DOHH2 (cell line): ENCODE measurements around the gene IAPP.

Experiments used
- H3F3A ChIP-seq: fragments of 200-600 bp; sonication (generic), shearing (Covaris generic); 2 replicates; pipeline ENCODE4 v1.6.0; 2016; ENCODE audit warnings: antibody characterized with exemption, mild to moderate bottlenecking; ENCODE audit not compliant: control insufficient read depth, insufficient read depth
- H3K27ac ChIP-seq: fragments of 200-600 bp; sonication (generic); 2 replicates; pipeline ENCODE4 v1.5.1; 2014; ENCODE audit warnings: low read depth, mild to moderate bottlenecking, low read length, moderate library complexity
- H3K27me3 ChIP-seq: fragments of 200-600 bp; sonication (generic); 2 replicates; pipeline ENCODE4 v1.6.1; 2014; ENCODE audit warnings: mild to moderate bottlenecking, low read length, mixed read lengths; ENCODE audit not compliant: control insufficient read depth
- H3K36me3 ChIP-seq: fragments of 200-600 bp; sonication (generic); 2 replicates; pipeline ENCODE4 v1.6.1; 2014; ENCODE audit warnings: mild to moderate bottlenecking, low read length, moderate library complexity, mixed read lengths; ENCODE audit not compliant: control insufficient read depth
- H3K4me1 ChIP-seq: fragments of 200-600 bp; sonication (generic); 2 replicates; pipeline ENCODE4 v1.6.1; 2014; ENCODE audit warnings: mild to moderate bottlenecking, low read length, mixed read lengths; ENCODE audit not compliant: control insufficient read depth
- H3K4me2 ChIP-seq: fragments of 200-600 bp; sonication (generic); 2 replicates; pipeline ENCODE4 v1.6.0; 2014; ENCODE audit warnings: mild to moderate bottlenecking, low read length, moderate library complexity
- H3K4me3 ChIP-seq: fragments of 200-600 bp; sonication (generic); 2 replicates; pipeline ENCODE4 v1.5.1; 2014; ENCODE audit warnings: mild to moderate bottlenecking, low read length, mixed read lengths
- H3K79me2 ChIP-seq: fragments of 200-600 bp; sonication (generic); 2 replicates; pipeline ENCODE4 v1.6.1; 2014; ENCODE audit warnings: mild to moderate bottlenecking, low read length, mixed read lengths; ENCODE audit not compliant: control insufficient read depth
- H3K9me2 ChIP-seq: fragments of 200-600 bp; sonication (generic); replicated peaks from 2 replicates; pipeline ENCODE4 v1.6.1; 2014; ENCODE audit warnings: mild to moderate bottlenecking, low read length, mixed read lengths; ENCODE audit not compliant: control insufficient read depth
- H3K9me3 ChIP-seq: fragments of 200-600 bp; sonication (generic); 2 replicates; pipeline ENCODE4 v1.6.1; 2014; ENCODE audit warnings: antibody characterized with exemption, low read length, mixed read lengths; ENCODE audit not compliant: control insufficient read depth, insufficient read depth
- H4K20me1 ChIP-seq: fragments of 200-600 bp; sonication (generic); 2 replicates; pipeline ENCODE4 v1.6.0; 2014; ENCODE audit warnings: low read depth, mild to moderate bottlenecking, antibody characterized with exemption, low read length, moderate library complexity; ENCODE audit not compliant: control insufficient read depth, insufficient read depth
- EZH2phosphoT487 ChIP-seq: fragments of 200-600 bp; sonication (generic); IDR thresholded peaks from 2 replicates; pipeline ENCODE4 v1.6.1; 2017; ENCODE audit warnings: borderline replicate concordance, mild to moderate bottlenecking, antibody characterized with exemption, low read length, moderate library complexity, mixed read lengths
- TF ChIP-seq, protein P1 (sequence below): fragments of 200-600 bp; sonication (generic); IDR thresholded peaks from one replicate; pipeline ENCODE4 v1.5.1; 2014; ENCODE audit warnings: antibody characterized with exemption, mild to moderate bottlenecking, low read depth, low read length; ENCODE audit not compliant: poor library complexity, severe bottlenecking

The IAPP gene

DNA sequence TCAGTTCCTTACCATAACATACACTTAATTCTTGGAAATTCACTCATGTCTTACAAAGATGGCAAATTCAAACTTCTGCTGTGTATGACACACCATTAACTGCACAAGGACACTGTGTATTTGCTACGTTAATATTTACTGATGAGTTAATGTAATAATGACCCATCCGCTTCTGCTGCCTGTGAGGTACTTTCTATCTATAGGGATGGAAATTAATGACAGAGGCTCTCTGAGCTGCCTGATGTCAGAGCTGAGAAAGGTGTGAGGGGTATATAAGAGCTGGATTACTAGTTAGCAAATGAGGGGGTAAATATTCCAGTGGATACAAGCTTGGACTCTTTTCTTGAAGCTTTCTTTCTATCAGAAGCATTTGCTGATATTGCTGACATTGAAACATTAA is at the start of gene IAPP:
IAPP (plus strand) TSS at position 301 of the 400 bp plus-strand sequence. CDS start 450 bp downstream, outside the sequence.
- no peaks in the 10 kb centered on the region for H3K36me3 ChIP-seq
- no peaks in the 10 kb centered on the region; the same call in 1 of the 2 replicates for H3K27me3 ChIP-seq
- H4K20me1 ChIP-seq, result no peaks in the 10 kb centered on the region
- H3K27ac ChIP-seq, result no peak within 1 kb of the TSS
- H3K79me2 ChIP-seq, result no peaks in the 10 kb centered on the region
- H3K4me3 ChIP-seq, result no peak within 1 kb of the TSS
- no peak within 1 kb of the TSS for H3K4me2 ChIP-seq
- no peaks in the 10 kb centered on the region for H3K9me3 ChIP-seq
- no peaks in the 10 kb centered on the region for H3K4me1 ChIP-seq
- TF ChIP-seq, protein P1, sequence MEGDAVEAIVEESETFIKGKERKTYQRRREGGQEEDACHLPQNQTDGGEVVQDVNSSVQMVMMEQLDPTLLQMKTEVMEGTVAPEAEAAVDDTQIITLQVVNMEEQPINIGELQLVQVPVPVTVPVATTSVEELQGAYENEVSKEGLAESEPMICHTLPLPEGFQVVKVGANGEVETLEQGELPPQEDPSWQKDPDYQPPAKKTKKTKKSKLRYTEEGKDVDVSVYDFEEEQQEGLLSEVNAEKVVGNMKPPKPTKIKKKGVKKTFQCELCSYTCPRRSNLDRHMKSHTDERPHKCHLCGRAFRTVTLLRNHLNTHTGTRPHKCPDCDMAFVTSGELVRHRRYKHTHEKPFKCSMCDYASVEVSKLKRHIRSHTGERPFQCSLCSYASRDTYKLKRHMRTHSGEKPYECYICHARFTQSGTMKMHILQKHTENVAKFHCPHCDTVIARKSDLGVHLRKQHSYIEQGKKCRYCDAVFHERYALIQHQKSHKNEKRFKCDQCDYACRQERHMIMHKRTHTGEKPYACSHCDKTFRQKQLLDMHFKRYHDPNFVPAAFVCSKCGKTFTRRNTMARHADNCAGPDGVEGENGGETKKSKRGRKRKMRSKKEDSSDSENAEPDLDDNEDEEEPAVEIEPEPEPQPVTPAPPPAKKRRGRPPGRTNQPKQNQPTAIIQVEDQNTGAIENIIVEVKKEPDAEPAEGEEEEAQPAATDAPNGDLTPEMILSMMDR, result no peak
- no peak for TF ChIP-seq EZH2phosphoT487
- no peaks in the 10 kb centered on the region for H3K9me2 ChIP-seq
- no peaks in the 10 kb centered on the region for H3F3A ChIP-seq

DNA sequence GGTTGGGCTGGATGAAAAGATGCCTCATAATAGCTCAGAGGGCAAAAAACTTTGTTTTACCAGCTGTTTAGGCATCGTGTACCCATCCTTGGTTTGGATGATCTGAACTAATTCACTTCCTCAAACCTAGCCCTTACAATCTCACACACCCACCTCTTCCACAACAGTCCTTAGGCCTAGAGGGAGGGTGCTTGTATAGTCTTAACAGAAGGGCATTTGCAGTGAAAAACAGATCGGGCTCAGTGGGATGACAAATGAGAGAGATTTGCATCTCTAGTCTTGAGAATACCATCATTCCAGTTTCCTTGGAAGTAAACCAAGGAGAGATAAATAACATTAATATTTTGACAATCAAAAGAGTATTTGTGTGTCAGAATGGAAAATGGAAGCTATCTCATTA is 49.0 kb upstream of the IAPP start:
- no peaks in the 10 kb centered on the region for H3F3A ChIP-seq
- H3K4me1 ChIP-seq, result no peaks in the 10 kb centered on the region
- no peaks in the 10 kb centered on the region for H3K27me3 ChIP-seq
- H3K36me3 ChIP-seq, result no peaks in the 10 kb centered on the region
- no peak for TF ChIP-seq EZH2phosphoT487
- TF ChIP-seq, protein P1, result no peak
- no peaks in the 10 kb centered on the region for H4K20me1 ChIP-seq
- H3K4me3 ChIP-seq, result no peak overlapping the region
- H3K27ac ChIP-seq, result no peak overlapping the region
- H3K79me2 ChIP-seq, result no peaks in the 10 kb centered on the region
- no peaks in the 10 kb centered on the region for H3K9me3 ChIP-seq
- H3K9me2 ChIP-seq, result no peaks in the 10 kb centered on the region; the same call in 1 of the 2 replicates
- H3K4me2 ChIP-seq, result no peak overlapping the region

DNA sequence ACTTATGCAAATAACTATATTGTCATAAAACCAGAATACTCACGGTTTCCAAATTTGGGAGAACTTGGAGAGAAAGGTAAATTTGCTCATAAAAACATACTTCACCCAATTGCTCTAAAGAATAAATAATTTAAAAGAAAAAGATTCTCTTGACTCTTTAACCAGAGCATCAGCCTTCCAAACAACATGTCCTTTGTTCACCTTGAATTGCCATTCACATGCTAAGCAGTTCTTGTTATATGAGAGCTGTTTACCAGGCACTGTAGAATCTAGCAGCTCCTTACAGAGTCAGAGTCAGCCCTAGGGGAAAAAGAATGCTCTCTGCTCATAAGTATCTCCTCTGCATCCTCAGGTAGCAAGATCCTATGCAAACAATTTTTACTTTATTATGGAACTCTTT is 48.2 kb upstream of the IAPP start:
- no peak overlapping the region for H3K4me3 ChIP-seq
- H3K79me2 ChIP-seq, result no peaks in the 10 kb centered on the region
- no peaks in the 10 kb centered on the region for H3K9me3 ChIP-seq
- H3F3A ChIP-seq, result no peaks in the 10 kb centered on the region
- H3K27ac ChIP-seq, result no peak overlapping the region
- no peaks in the 10 kb centered on the region for H3K36me3 ChIP-seq
- TF ChIP-seq, protein P1, result no peak
- no peak for TF ChIP-seq EZH2phosphoT487
- H3K4me1 ChIP-seq, result no peaks in the 10 kb centered on the region
- no peaks in the 10 kb centered on the region for H4K20me1 ChIP-seq
- H3K9me2 ChIP-seq, result no peaks in the 10 kb centered on the region
- no peak overlapping the region for H3K4me2 ChIP-seq
- no peaks in the 10 kb centered on the region for H3K27me3 ChIP-seq

DNA sequence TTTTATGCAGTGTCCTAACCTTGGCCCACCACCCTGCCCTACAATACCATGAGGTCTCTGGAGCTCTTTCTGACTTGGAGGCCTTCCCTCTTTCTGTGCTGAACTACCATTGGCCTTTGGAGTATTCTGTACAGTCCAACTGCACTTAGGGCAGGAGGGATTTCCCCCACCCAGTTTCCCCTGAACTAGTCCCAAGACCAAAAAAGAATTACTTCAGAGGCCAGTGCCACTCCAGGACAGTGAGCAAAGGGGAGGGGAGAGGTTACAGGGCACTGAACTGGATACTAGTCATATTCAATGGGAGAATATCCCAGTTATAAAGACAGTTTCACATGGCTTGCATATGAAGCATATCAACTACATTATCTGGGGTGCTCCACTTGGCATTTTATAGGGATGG is 44.1 kb upstream of the IAPP start:
- no peak overlapping the region for H3K27ac ChIP-seq
- H3K36me3 ChIP-seq, result no peaks in the 10 kb centered on the region
- TF ChIP-seq, protein P1, result no peak
- TF ChIP-seq EZH2phosphoT487, result no peak
- H3K4me2 ChIP-seq, result no peak overlapping the region
- H3F3A ChIP-seq, result no peaks in the 10 kb centered on the region
- no peaks in the 10 kb centered on the region for H3K9me2 ChIP-seq
- H3K9me3 ChIP-seq, result no peaks in the 10 kb centered on the region
- no peaks in the 10 kb centered on the region for H3K4me1 ChIP-seq
- no peaks in the 10 kb centered on the region for H4K20me1 ChIP-seq
- H3K27me3 ChIP-seq, result no peaks in the 10 kb centered on the region
- H3K79me2 ChIP-seq, result no peaks in the 10 kb centered on the region
- no peak overlapping the region for H3K4me3 ChIP-seq
